Testis (tissue), 2 donors: Measurements from ENCODE around the gene IL4I1.

Source experiments
- POLR2A ChIP-seq: fragments of 450-650 bp; IDR thresholded peaks from one replicate; pipeline ENCODE4 v1.6.1; 2017; ENCODE audit warnings: antibody characterized with exemption, mild to moderate bottlenecking, moderate library complexity
- TF ChIP-seq, protein P1 (sequence below), 3 experiments: fragments of 450-650 bp in 2 of 3; fragments of 200-600 bp in 1 of 3; sonication (generic) in 1 of 3; IDR thresholded peaks; one replicate each; pipeline ENCODE4 v1.5.1; 2016 to 2019; ENCODE audit warnings: antibody characterized with exemption in 3 of 3, mild to moderate bottlenecking in 2 of 3, moderate library complexity in 1 of 3

DNA sequence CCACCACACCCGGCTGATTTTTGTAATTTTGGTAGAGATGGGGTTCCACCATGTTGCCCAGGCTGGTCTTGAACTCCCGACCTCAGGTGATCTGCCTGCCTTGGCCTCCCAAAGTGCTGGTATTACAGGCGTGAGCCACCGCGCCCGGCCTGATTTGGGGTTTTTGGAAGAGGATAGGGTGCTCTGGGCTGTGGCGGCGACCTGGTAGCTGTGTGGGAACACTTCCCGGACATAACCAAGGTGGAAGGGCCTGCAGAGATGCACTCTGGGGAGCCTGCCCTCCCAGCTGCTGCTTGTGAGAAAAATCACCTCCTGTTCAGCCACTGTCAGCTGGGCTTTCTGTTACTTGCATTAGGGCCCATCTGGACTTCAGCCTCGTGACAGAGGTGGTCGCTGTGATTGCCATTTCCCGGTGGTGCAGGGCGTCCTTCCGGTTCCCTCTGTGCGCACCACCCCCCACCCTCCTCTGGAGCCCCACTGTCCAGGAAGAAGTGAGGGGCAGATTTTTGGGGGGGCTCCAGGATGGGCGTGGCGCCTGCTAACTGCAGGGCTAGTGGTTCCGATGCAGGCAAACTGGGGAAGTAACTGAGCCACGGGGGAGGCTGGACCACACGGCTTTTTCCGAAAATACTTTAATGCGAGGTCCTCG, 7.5 kb downstream of the IL4I1 start:
- TF ChIP-seq, protein P1, sequence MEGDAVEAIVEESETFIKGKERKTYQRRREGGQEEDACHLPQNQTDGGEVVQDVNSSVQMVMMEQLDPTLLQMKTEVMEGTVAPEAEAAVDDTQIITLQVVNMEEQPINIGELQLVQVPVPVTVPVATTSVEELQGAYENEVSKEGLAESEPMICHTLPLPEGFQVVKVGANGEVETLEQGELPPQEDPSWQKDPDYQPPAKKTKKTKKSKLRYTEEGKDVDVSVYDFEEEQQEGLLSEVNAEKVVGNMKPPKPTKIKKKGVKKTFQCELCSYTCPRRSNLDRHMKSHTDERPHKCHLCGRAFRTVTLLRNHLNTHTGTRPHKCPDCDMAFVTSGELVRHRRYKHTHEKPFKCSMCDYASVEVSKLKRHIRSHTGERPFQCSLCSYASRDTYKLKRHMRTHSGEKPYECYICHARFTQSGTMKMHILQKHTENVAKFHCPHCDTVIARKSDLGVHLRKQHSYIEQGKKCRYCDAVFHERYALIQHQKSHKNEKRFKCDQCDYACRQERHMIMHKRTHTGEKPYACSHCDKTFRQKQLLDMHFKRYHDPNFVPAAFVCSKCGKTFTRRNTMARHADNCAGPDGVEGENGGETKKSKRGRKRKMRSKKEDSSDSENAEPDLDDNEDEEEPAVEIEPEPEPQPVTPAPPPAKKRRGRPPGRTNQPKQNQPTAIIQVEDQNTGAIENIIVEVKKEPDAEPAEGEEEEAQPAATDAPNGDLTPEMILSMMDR (IDR thresholded peaks at IDR 0.05) = no peak
- no peak for TF ChIP-seq POLR2A
